Epithelial cell of esophagus (primary cell): ENCODE measurements around the gene DEPDC7.

Experiments used
- DNase-seq: peaks from one replicate; pipeline ENCODE4 v3.0.0; 2010; ENCODE audit warnings: low read depth
- H3K4me3 ChIP-seq: 2 replicates; pipeline ENCODE4 v1.5.1; 2011; ENCODE audit warnings: mild to moderate bottlenecking, low read length, control low read depth
- CTCF ChIP-seq: IDR thresholded peaks from 2 replicates; pipeline ENCODE4 v1.5.1; 2011; ENCODE audit warnings: low read depth, mild to moderate bottlenecking, low read length, control low read depth, inconsistent platforms; ENCODE audit not compliant: insufficient read depth; ENCODE audit errors: missing control alignments

DEPDC7 gene

GRCh38 chr11:32987851-32988250 is 27.8 kb upstream of the DEPDC7 start:
- DNase-seq, result peak; percentile 11
- TF ChIP-seq CTCF, result no peak
- no peak overlapping the region for H3K4me3 ChIP-seq

- no peak overlapping the region for H3K4me3 ChIP-seq
- DNase-seq, result no peak
- no peak for TF ChIP-seq CTCF
Observed at GRCh38 chr11:32990481-32990880, 25.2 kb upstream of the DEPDC7 start.

GRCh38 chr11:32991427-32991826 is 24.3 kb upstream of the DEPDC7 start:
- no peak for TF ChIP-seq CTCF
- no peak overlapping the region for H3K4me3 ChIP-seq
- no peak for DNase-seq

GRCh38 chr11:32991898-32992297 is 23.8 kb upstream of the DEPDC7 start:
- no peak overlapping the region for H3K4me3 ChIP-seq
- DNase-seq, result no peak
- no peak for TF ChIP-seq CTCF

GRCh38 chr11:33000181-33000580 is 15.5 kb upstream of the DEPDC7 start:
- peak; percentile 50 for DNase-seq
- TF ChIP-seq CTCF, result no peak
- no peak overlapping the region for H3K4me3 ChIP-seq

GRCh38 chr11:33001281-33001680 is 14.4 kb upstream of the DEPDC7 start:
- TF ChIP-seq CTCF, result no peak
- peak; percentile 46 for DNase-seq
- no peak overlapping the region for H3K4me3 ChIP-seq

GRCh38 chr11:33001751-33002542 is 13.7 kb upstream of the DEPDC7 start:
- no peak for TF ChIP-seq CTCF
- no peak overlapping the region for H3K4me3 ChIP-seq
- no peak for DNase-seq
